HG03039 (cell line): ENCODE results near the gene THPO.
A peak's percentile ranks its signal among the peaks of the same experiment; 100 is the strongest.

Experiments used
- ATAC-seq: cut with Tn5 transposase; IDR thresholded peaks from one replicate; pipeline ENCODE4 v1.9.1; 2021; ENCODE audit warnings: mild to moderate bottlenecking, moderate library complexity; ENCODE audit not compliant: unreplicated experiment

THPO gene

DNA sequence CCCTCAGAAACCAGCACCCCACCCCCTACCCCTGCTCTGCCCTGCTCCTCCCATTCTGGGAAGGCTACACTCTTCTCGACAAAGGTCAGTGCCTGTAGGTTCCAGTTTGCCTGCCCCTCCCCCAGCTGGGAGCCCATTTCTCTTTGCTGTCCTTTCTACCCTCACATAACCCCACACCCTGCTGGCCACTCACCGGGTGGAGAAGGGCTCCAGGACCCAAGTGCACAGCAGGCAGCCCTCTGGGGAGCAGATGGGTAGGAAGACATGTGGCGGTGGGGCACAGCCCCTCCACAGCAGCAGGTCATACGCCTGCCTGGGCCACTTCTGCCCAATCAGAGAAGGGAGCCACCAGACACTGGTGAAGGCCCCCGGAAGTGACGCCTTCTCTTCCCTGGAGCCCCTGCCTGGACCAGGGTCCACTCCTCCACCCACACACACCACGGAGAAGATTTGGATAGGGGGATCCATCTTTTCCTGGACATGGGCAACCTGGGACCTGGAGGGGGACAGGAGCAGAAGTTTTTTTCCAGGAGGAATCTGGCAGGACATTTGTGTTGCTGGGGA lies at the start of gene THPO:
THPO (minus strand) TSS at position 326 of the 564 bp plus-strand sequence. CDS start 1,948 bp downstream, outside the sequence.
- no peak for ATAC-seq

DNA sequence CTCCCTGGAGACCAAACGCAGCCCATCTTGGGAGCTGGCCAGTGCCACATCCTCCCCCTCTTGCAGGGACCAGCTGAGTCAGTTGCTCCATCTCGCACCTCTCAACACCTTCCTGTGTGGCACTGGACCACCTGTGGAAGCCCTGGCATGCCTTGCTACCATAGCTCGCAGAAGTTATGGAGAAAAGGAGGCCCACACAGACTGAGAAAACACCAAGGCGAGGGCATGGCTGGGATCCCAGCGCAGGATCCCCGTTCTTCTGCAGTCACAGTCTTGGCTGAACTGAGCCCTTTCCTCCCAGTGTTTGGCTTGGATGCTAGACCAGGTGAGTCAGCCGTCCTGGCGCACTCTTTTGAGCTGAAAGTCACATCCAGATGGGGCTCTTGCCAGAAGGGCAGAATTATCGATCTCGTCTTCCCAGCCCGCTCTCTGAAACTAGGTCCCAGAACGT lies 48.7 kb upstream of the THPO start:
- ATAC-seq: no peak

DNA sequence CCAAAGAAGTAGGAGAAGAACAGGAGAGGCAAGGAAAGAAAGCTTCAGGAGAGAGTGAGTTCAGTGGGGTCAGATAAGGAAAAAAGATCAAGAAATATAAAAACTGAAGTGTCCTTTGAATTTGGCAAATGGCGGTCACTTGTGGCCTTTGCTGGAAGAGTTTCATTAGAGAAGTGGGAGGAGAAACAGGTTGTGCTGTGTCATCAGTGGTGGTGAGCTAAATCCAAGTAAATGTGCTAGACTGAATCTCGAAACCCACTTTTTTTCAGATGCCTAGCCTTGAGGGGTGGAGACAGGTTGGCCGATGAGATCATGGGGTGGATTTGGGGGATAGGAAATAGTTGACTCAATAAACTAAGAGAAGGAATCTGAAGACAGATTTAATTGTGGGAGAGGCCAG lies 45.6 kb upstream of the THPO start:
- ATAC-seq: no peak

DNA sequence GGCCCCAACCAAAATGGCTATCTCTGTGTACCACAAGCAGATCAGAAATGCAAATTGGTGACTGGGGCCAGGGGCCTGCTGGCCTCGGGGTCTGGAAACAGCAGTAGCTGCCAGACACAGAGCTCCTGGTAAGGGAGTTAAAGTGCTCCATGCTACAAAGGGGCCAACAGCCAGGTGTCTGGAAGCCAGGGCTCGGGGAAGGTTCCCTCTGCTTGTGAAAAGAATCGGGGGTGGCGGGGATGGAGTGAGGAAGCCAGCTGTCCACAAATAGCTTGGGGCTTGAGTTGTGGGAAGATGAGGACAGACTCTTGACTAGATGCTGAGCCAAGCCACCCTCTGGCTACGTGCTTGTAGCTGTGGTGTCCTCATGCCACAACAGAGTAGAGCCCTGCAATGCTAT lies 41.2 kb upstream of the THPO start:
- no peak for ATAC-seq

DNA sequence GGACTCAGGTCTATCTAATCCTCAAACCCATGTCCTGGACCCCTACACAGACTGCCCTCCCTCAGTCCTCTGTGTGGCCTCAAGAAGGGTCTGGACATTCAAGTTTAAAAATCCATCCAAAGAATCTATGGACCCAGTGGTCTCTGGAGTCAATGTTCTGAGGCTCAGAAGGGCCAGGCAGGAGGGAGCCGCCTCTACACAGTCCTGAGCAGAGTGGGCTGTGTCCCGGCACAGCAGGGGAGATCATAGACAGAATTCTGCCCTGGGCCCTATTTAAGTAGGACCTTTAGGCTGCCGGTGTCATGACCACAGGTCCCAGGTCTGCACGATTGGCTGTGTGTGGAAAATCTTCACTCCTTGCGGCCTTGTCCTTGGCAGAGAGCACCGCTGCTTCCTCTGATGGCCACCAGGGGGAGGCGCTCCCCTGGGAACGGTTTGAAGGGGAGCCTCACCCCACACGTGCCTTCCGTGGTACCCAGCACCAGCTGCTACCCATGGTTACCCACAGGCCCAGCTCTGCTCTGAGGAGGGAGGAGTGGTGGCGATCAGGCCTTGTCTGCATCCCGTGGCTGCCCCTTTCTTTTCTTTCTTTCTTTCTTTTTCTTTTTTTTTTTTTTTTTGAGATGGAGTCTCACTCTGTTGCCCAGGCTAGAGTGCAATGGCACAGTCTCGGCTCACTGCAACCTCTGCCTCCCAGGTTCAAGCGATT lies 39.8 kb upstream of the THPO start:
- ATAC-seq: peak; percentile 71

DNA sequence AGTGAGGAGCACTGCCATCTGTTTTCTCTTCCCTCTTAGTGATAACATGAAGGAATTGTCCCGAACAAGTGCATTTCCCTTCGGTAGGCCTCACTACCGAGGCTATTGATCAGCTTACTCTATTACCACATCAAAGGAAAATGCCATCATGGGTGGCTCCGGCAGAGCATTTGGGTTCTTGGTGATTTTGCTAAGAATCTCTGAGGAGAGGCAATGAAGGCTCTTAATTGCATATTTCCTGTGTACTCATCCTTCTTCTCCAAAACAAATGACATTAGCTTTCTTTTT lies 37.1 kb upstream of the THPO start:
- ATAC-seq: no peak

DNA sequence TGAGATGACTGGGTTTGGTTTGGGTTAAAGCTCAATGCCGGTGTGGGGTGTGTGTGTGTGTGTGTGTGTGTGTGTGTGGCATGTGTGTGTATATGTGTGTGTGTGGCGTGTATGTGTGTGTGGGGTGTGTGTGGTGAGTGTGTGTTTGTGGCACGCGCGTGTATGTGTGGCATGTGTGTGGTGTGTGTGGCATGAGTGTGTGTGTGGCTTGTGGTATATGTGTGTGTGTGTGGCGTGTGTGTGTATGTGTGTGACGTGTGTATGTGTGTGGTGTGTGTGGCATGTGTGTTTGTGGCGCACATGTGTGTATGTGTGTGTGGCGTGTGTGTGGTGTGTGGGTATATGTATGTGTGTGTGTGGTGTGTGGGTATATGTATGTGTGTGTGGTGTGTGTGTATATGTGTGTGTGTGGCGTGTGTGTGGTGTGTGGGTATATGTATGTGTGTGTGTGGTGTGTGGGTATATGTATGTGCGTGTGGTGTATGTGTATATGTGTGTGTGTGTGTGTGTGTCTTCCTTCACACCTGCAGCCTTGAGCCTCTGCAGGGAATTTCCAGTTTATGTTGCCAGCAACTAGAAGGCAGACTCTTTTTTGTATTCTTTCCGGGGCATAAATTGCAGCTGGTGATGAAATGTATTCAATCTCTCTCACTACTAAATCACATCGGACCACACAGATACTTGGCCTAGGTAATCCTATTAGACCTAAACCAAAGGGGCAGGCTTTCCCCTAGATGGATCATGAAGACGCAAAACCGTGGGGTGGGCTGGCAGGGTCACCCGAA lies 36.6 kb upstream of the THPO start:
- no peak for ATAC-seq

DNA sequence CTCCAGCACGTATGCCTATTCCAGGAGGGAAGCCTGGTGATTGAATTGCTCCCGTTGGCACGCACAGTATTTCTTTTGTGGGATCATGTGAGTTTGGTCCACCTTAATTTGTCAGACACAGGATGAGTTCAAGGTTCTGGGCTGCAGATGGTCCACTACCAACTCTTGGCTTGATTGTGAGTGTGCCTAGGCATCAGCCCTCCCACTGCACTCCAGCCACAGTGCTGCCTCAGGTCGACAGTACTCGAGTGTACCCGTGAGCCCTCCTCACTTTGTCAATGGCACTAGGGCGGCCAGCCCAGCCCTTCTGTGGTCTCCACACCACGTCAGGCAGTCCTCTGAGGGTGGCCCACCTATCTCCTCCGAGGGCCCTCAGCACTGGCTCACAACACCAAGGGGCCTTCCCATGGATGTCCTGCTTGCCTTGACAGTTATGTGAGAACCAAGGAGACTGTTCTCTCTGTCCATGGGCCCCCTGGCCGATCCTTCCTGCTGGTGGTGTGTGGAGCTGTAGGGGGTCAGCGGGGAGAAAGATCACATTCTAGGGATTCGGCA lies 32.0 kb upstream of the THPO start:
- no peak for ATAC-seq

DNA sequence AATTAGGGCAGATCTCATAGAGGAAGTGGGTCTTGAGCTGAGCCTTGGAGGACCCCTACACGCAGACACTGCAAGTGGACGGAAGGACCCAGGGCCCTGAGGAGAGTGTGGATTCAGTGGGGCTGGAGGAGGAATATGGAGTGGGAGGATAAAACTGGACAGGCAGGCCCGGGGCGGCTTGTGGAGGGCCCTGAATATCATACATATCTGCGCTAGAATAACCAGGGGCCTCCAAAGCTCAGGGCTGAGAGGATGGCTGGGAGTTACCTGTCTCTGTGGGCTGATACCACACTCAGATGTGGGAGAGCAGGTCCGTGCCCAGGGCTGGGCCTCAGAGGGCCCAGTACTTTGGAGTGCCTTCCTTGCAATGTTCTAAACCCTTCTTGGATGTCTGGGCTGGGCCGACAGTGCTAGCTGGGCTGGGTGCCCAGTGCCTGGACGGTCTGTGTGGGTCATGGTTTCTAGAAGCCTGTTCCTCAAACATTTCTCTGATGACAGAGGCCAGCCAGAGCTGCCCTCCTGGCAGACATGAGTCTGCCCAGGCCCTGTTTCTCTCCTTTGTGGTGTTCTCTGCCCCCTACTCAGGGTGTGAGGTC lies 31.4 kb upstream of the THPO start:
- ATAC-seq: no peak

DNA sequence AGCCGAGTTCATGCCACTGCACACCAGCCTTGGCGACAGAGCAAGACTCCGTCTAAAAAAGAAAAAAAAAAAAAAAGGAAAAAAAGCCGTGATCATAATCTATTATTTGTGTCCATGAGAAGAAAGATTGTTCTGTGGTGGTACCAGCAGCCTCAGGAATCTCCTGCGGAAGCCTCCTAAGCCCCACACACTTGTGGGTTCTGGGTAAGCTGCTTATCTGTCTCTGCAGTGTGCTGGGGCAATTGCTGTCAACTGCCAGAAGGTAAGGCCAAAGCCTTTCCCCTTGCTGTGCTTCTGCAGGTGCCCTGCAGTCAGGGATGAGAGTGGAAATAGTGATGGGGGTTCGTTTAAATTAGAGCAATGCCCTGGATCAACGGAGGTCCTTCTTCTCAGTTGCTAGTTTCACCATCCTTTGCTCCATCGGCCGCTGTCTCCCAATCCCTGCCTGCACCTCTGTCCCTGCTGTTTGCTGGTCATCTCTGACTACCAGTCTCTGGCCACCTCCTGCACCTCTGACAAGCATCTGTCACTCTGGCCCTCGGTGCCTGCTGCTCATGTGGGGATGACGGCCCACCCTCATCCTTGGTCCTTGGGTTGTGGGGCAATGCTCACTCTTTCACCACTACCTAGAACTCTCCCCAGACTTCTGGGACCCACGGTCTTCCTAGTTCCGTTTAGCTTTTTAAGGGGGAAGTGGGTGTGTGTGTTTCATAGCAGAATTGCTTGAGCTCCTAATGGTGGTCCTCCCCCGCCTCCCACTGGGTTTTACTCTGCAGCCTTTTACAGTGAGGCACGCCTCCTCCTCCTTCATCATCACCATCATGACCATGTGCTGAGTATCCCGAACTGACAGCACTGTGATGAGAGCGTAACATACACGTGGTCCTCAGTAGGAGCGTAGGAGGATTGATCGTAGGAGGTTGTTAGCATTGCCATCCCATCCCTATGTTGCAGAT lies 27.3 kb upstream of the THPO start:
- no peak for ATAC-seq

DNA sequence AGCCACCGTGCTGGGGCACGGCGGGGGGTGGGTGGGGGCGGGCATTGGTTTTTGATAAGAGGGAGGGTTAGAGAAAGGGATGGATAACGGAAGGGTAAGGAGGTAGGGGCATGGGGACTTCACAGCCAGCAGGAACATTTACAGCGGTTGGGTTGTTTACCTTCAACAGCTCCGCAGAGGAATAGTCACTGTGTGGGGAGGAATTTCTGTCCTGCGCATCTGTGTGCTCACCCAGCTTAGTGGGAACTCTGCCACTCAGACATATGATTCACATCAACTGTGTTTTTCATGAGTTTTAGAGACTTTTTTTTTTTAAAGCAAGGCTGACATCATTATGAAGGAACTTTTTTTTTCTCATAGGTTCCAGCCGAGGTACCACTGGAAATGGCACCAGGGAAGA lies 21.4 kb upstream of the THPO start:
- ATAC-seq: no peak

DNA sequence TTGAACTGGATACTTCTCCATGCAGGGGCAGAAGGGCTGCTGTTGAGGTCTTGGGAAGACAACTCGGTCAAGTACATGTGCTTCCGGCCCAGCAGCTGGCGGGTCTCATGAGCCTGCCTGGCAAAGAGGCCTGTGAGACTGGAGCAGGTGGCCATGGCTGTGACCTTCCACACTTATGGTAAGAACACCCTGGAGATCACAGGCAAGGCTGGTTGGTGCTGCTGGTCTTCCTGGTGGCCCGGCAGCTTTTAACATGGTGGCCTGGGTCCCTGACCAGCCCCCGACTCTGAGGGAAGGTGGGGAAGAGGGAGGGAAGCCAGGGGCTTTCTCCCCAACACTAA lies 17.3 kb upstream of the THPO start:
- no peak for ATAC-seq

DNA sequence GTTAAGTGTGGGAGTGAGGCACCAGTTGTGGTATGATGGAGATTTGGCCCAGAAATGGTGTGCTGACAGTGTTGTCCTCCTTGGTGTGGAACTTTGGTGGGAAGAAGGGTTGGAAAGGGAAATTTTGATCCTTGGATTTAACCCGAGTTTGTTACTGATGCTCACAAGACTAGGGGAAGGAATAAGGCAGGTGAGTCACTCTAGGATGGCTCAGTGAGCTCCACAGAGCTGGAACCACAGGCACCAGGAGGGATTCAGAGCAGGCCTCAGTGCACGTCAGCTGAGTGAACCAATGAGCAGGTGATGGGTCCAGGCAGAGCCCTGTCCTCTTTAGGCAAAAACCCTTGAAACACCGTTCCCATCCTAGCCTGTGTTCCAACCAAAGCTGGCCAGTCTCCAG lies 13.3 kb upstream of the THPO start:
- no peak for ATAC-seq

DNA sequence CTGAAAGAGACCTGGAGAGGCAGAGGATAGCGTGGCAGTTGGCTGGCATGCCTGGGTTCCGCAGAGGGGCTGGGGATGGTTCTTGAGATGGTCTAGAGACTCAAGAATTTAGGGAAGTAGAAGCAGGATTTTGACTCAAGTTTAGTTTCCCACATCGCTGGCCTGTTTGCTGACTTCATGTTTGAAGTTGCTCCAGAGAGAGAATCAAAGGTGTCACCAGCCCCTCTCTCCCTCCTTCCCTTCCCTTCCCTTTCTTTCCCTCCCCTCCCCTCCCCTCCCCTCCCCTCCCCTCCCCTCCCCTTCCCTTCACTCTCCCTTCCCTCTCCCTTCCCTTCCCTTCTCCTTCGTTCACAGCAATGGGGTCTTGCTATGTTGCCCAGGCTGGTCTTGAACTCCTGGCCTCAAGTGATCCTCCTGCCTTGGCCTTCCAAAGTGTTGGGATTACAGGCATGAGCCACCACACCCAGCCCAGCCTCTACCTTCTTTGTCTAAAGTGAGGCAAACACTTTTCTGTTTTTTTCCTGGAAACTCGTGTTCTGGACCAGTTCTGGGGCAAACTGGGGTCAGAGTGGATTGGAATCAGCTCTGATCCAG lies 12.0 kb upstream of the THPO start:
- ATAC-seq: no peak

DNA sequence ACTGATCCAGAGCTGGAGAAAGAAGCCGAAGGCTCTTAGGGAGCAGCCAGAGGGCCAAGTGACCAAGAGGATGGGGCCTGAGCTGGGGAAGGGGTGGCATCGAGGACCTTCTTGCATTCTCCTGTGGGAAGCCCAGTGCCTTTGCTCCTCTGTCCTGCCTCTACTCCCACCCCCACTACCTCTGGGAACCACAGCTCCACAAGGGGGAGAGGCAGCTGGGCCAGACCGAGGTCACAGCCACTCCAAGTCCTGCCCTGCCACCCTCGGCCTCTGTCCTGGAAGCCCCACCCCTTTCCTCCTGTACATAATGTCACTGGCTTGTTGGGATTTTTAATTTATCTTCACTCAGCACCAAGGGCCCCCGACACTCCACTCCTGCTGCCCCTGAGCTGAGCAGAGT lies 11.4 kb upstream of the THPO start:
- ATAC-seq: no peak

DNA sequence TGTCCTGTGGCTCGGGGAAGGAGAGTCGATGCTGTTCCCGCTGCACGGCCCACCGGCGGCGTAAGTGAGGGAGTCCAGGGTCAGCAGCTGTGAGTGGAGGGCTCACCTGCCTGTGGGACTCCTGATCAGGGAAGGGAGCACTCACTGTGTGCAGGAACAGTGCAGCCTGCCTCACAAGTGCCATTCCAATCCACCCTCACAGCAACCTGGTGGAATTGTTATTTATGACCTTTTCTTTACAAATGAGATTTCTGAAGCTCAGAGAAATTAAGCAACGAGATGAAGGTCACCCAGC lies 10.9 kb upstream of the THPO start:
- no peak for ATAC-seq

DNA sequence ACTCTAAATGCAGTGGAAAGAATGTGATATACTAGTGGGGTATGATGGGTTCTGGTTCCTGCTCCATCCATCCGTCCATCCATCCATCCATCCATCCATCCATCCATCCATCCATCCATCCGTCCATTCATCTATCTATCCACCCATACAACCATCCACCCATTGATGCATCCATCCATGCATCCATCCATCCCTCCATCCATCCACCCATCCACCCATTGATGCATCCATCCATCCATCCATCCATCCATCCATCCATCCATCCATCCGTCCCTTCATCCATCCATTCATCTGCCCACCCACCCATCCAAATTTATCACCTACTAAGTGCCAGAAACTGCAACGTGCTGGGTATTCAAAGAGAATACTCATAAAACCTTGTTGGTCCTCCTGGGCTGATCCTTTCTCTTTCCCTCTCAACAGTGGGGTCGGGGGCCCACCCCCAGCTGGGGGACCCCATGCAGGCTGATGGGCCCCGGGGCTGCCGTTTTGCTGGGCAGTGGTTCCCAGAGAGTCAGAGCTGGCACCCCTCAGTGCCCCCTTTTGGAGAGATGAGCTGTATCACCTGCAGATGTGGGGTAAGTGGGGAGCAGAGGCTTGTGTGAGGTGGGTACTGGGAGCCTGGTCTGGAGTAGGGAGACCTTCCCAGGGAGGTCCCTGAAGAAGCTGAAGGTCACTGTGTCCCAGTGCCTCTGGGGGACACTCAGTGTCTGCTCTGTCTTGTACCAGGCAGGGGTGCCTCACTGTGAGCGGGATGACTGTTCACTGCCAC lies 10.3 kb upstream of the THPO start:
- ATAC-seq: no peak

DNA sequence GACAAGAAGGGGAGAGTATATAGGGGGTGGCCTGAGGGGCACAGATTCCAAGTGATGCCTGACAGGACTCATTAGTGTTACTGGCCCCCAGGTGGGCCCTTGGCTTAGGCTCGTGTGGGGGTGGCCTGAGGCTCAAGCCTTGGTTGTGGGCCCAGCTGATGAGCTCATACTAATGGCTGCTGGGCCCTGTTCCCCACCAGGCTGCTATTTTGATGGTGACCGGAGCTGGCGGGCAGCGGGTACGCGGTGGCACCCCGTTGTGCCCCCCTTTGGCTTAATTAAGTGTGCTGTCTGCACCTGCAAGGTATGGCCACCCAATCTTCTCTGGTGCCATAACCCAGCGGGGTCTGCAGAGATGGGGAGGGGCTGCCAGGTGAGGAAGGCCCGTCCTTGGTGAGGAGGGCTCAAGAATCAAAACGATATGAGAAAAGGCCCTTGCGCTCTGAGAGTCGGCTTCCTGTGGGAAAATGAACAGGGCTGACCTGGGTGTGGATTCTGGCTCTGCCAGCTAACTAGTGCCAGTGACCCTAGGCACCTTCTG lies 9.2 kb upstream of the THPO start:
- no peak for ATAC-seq

DNA sequence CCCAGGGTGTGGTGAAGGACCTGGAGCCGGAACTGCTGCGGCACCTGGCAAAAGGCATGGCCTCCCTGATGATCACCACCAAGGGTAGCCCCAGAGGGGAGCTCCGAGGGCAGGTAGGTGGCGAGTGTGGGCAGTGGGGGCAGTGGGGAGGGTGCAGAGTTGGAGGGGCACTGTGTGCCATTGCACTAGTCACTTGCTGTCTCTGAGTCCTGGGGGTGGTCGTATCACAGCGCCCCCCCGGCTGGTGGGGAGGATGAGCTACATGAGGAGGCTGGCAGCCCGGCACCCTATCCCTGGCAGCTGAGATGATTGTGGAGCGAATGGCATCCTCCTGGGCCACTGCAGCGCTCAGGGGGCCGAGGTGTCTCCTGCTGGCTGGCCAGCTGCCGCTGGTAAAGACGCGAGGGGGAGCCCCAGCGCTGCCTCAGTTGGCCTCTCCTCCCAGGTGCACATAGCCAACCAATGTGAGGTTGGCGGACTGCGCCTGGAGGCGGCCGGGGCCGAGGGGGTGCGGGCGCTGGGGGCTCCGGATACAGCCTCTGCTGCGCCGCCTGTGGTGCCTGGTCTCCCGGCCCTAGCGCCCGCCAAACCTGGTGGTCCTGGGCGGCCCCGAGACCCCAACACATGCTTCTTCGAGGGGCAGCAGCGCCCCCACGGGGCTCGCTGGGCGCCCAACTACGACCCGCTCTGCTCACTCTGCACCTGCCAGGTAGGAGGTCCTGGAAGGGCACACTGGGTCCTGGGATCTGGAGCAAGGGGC lies 8.2 kb upstream of the THPO start:
- no peak for ATAC-seq
